ACHN (cell line): Measurements from ENCODE around the gene TNS3.
"Not testable (repeated sequence)": the region's sequence is repeated elsewhere in the genome, so short reads cannot be mapped to it uniquely, and the experiment has no call there.

Source experiments
- DNase-seq: peaks from one replicate; pipeline ENCODE4 v3.0.0-alpha.2; 2015
- in situ Hi-C: cut with HindIII; loops from 2 replicates; pipeline ENCODE4 v1.10.0; 2017; ENCODE audit warnings: low sequenced_read_pairs, low pct_ligation_motif_present, low pct_unique_long_range_greater_than_20kb

Gene TNS3

GRCh38 chr7:47586925-47587324, 5.0 kb upstream of the TNS3 start:
- in situ Hi-C loops, result no loop called here
- no peak for DNase-seq

DNA sequence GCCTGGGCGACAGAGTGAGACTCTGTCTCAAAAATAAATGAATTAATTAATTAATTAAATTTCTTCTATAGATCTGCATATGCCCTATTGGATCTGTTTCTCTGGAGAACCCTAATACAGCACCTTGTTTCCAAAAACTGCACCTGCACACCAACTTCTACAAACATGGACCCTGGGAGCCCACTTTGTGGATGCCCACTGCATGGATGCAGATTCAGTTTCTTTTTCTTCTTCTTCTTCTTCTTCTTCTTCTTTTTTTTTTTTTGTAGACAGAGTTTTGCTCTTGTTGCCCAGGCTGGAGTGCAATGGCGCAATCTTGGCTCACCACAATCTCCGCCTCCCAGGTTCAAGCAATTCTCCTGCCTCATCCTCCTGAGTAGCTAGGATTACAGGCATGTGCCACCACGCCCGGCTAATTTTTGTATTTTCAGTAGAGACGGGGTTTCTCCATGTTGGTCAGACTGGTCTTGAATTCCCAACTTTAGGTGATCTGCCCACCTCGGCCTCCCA, 4.3 kb upstream of the TNS3 start:
- DNase-seq, in situ Hi-C loops: not testable (repeated sequence)

DNA sequence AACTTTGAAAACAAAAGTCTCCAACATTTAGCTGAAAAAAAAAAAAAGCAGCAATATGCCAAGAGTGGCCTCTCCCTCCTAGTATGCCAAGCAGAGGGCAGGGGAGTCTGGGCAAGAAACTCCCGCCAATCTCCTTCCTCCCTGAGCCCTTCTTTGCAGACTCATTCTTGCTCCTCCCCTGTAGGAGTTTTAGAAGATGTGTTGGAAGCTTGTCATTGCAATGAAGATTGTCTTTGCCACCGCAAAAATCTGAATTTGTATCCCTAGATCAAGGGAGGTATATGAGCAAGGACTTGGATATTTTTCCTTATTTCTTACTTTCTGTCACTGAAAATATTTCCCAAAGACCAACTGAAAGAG, 2.6 kb upstream of the TNS3 start:
- in situ Hi-C loops, result no loop called here
- no peak for DNase-seq

DNA sequence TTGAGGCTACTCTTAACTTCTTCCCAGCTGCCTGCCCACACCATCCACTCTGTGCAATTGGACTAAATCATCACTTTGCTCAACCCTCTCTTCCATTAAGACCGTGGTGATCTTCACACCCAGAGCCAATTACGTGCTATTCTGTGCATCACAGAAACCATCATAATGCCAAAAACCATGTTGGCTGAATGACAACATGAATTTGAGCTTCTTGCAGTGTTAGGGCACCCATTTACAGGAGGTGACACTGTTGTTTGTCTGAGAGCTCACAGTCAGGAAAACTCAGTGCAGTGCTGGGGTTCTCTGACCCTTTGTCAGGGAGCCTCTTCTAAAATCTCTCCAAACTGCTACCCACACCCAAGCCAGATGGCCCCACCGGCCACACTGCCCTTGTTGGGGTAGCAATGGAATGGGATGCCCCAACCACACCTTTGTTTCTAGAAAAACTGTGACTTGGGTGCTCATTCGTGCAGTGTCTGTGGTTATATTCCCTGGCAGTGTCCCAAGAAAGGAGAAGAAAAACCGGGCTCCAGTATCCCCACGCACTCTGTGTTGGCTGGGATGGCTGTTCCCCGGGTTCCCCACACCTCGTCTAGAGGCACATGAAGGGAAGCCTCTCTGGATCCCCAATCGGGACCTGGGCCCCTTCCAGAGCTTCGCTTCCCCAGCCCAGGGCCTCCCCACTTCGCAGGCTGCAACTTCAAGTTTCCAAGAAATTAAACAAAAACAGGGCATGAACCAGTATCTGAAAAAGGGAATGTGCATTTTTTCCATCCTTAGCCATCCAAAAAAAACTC, 2.0 kb upstream of the TNS3 start:
- DNase-seq, result no peak
- in situ Hi-C loops, result no loop called here

DNA sequence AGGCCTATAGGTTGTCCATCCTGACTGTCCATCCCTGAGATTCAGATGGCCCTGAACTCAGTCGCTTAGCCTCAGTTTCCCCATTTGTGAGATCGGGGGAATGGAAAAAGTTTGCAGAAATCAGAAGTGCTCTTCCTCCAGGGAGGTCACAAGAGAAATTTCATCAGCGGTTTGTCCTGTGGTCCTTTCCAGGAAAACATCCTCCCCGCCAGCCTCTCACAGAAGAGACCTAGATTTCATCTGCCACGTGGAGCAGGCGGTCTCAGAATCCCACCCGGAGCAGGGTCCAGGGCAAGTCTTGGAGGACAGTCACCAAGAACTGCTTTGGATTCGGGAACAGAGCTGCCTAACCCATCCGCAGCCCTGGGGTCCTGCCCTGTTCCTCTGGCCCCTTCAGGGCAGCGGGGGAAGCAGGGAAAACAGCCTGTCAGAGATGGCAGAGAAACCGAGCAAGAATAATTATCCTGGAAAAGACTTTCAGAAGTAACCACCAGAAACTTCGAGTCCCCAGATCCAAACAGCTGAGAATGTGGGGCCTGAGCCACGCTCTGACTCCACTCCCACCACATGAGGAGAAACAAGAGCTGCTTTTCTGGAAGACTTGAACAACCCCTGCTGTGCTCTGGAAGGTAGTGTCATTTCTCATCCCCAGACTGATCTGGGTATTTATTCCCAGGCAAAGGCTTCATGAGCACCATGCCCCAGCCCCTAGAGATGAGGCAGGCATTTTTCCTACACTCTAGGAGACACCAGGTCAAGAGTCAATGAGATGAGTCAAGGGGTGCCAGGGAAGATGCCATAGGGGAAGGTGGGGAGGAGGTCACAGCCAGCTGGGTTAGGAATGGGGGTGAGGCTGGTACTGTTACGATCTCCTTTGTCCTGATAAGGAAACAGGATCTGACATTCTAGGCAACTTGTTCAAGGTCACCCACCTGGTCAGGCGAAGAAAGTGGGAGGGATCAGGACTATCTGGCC, 1.1 kb upstream of the TNS3 start:
- DNase-seq, result no peak

DNA sequence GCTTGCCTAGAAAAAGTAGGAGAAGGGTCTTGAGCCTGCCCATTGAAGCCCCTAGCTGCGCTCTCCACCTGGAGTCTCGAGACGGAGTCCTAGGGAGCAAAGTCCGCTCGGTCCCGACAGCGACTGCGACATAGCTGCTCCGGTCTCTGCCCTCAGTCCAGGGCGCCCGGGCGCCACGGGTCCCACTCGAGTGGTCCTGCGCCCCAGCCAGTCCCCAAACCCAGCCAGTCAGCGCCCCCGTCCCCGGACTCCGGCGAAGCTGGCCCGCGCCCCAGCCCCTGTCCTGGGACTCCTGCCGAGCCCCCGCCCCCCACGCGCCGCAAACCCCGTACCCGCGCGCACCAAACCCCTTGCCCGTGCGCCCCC, 490 bp downstream of the TNS3 start:
- DNase-seq, result peak; percentile 32
- in situ Hi-C loops, result no loop called here

More for the DNA sequence above, 1.1 kb upstream of the TNS3 start:
- in situ Hi-C loops, result no loop called here

- DNase-seq, result peak; percentile 48
- in situ Hi-C loops, result no loop called here
Measured at GRCh38 chr7:47580811-47581331, 1.0 kb downstream of the TNS3 start.

- in situ Hi-C loops, result no loop called here
- no peak for DNase-seq
Measured at GRCh38 chr7:47580175-47580706, 1.7 kb downstream of the TNS3 start.

GRCh38 chr7:47579458-47579857, 2.5 kb downstream of the TNS3 start:
- DNase-seq, result no peak
- in situ Hi-C loops, result no loop called here

GRCh38 chr7:47578579-47579270, 3.2 kb downstream of the TNS3 start:
- in situ Hi-C loops, result no loop called here
- no peak for DNase-seq

DNA sequence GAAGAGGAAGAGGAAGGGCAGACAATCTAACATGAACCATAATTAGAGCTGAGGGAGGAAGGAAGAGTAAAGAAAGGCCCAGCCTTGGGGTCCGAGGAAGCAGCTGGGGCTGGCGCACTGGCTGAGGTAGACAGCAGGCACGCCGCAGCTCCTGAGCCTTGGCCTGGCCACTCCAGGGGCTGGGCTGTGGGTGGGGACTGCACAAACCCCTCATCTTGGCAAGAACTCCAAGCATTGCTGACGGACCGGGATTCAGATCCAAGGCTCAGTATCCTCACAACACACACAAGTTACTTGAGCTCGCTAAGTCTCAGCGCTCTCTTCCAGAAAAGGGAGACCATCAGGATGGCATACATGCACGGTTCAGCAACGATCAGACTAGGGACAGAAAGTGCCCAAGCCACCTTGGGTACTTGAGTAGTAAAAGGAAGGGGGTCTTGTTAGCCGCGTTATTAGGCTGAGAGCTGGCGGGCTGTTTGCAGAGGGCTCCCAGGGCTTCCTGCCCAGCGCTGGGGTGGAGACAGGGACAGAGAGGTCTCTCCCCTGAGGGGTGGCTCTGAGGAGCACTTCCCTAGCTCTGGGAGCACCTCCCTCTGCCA, 4.5 kb downstream of the TNS3 start:
- in situ Hi-C loops, result no loop called here
- no peak for DNase-seq

- DNase-seq, result no peak
- in situ Hi-C loops, result no loop called here
Measured at GRCh38 chr7:47576866-47577306, 5.0 kb downstream of the TNS3 start.

GRCh38 chr7:47576031-47576865, 5.7 kb downstream of the TNS3 start:
- in situ Hi-C loops, result no loop called here
- peak; percentile 80 for DNase-seq

- in situ Hi-C loops, result no loop called here
- no peak for DNase-seq
Measured at GRCh38 chr7:47574482-47575329, 7.2 kb downstream of the TNS3 start.

- in situ Hi-C loops, result no loop called here
- DNase-seq, result peak; percentile 86
Measured at GRCh38 chr7:47573758-47574481, 8.0 kb downstream of the TNS3 start.
